OCI-LY1 (cell line): ENCODE results near the gene AKAP13.
A peak's percentile ranks its signal among the peaks of the same experiment; 100 is the strongest.

Source experiments
- H2AFZ ChIP-seq: fragments of 200-600 bp; sonication (generic), shearing (Covaris generic); 2 replicates; pipeline ENCODE4 v1.6.0; 2014; ENCODE audit warnings: antibody characterized with exemption, mild to moderate bottlenecking, low read length
- H3F3A ChIP-seq: fragments of 200-600 bp; sonication (generic), shearing (Covaris generic); 2 replicates; pipeline ENCODE4 v1.6.0; 2014; ENCODE audit warnings: mild to moderate bottlenecking, antibody characterized with exemption, low read length, moderate library complexity; ENCODE audit not compliant: insufficient read depth
- H3K27ac ChIP-seq: fragments of 200-600 bp; sonication (generic); 2 replicates; pipeline ENCODE4 v1.5.1; 2014; ENCODE audit warnings: low read length, mixed run types, mild to moderate bottlenecking, low read depth; ENCODE audit not compliant: poor library complexity, severe bottlenecking
- H3K27me3 ChIP-seq: fragments of 200-600 bp; sonication (generic); 2 replicates; pipeline ENCODE4 v1.6.0; 2014; ENCODE audit warnings: antibody characterized with exemption, mild to moderate bottlenecking, low read length, moderate library complexity; ENCODE audit not compliant: insufficient read depth
- H3K36me3 ChIP-seq: fragments of 200-600 bp; sonication (generic); 2 replicates; pipeline ENCODE4 v1.6.1; 2014; ENCODE audit warnings: mild to moderate bottlenecking, antibody characterized with exemption, low read length, moderate library complexity, mixed read lengths; ENCODE audit not compliant: insufficient read depth
- H3K4me1 ChIP-seq: fragments of 200-600 bp; sonication (generic); 2 replicates; pipeline ENCODE4 v1.5.1; 2014; ENCODE audit warnings: mild to moderate bottlenecking, low read length, moderate library complexity; ENCODE audit not compliant: insufficient read depth, severe bottlenecking
- H3K4me2 ChIP-seq: fragments of 200-600 bp; sonication (generic), shearing (Covaris generic); 2 replicates; pipeline ENCODE4 v1.6.1; 2014; ENCODE audit warnings: low read length
- H3K4me3 ChIP-seq: fragments of 200-600 bp; sonication (generic); 2 replicates; pipeline ENCODE4 v1.5.1; 2014; ENCODE audit warnings: low read length, low read depth, mild to moderate bottlenecking, mixed read lengths; ENCODE audit not compliant: poor library complexity, severe bottlenecking
- H3K79me2 ChIP-seq: fragments of 200-600 bp; shearing (Covaris generic); 2 replicates; pipeline ENCODE4 v1.6.1; 2016; ENCODE audit warnings: mixed run types, low read length, mixed read lengths; ENCODE audit not compliant: insufficient read depth
- H3K9ac ChIP-seq: fragments of 200-600 bp; sonication (generic), shearing (Covaris generic); 2 replicates; pipeline ENCODE4 v1.6.1; 2014; ENCODE audit warnings: mild to moderate bottlenecking, low read length, mixed read lengths
- H3K9me2 ChIP-seq: fragments of 200-600 bp; sonication (generic), shearing (Covaris generic); 2 replicates; pipeline ENCODE4 v1.6.1; 2014; ENCODE audit warnings: low read depth, mild to moderate bottlenecking, low read length, mixed read lengths
- H3K9me3 ChIP-seq: fragments of 200-600 bp; shearing (Covaris generic); 2 replicates; pipeline ENCODE4 v1.6.1; 2014; ENCODE audit warnings: low read length, mixed read lengths
- H4K20me1 ChIP-seq: fragments of 200-600 bp; sonication (generic), shearing (Covaris generic); 2 replicates; pipeline ENCODE4 v1.6.0; 2016; ENCODE audit warnings: mild to moderate bottlenecking, low read length; ENCODE audit not compliant: insufficient read depth
- CTCF ChIP-seq: fragments of 200-600 bp; sonication (generic), shearing (Covaris generic); IDR thresholded peaks from 2 replicates; pipeline ENCODE4 v1.5.1; 2017; ENCODE audit warnings: mild to moderate bottlenecking, antibody characterized with exemption, low read length, moderate library complexity, mixed read lengths
- EZH2 ChIP-seq: fragments of 200-600 bp; sonication (generic), shearing (Covaris generic); IDR thresholded peaks from 2 replicates; pipeline ENCODE4 v1.8.0; 2017; ENCODE audit warnings: borderline replicate concordance, mixed run types, mild to moderate bottlenecking, antibody characterized with exemption, low read length, moderate library complexity, mixed read lengths

Gene AKAP13

GRCh38 chr15:85408270-85408746, 27.9 kb downstream of the AKAP13 start:
- no peak overlapping the region for H2AFZ ChIP-seq
- peak overlapping the region; percentile 37; the same call in 1 of the 2 replicates for H3K4me2 ChIP-seq
- peaks cover 3% of the 10 kb centered on the region; the same call in 1 of the 2 replicates for H3F3A ChIP-seq
- no peak overlapping the region for H3K9ac ChIP-seq
- no peaks in the 10 kb centered on the region for H3K27me3 ChIP-seq
- H4K20me1 ChIP-seq, result 0 out of 2 replicates have a peak, but pooled peaks cover 2% of the 10 kb centered on the region
- no peaks in the 10 kb centered on the region for H3K9me2 ChIP-seq
- peaks cover 40% of the 10 kb centered on the region for H3K79me2 ChIP-seq
- TF ChIP-seq EZH2, result no peak
- TF ChIP-seq CTCF, result no peak
- H3K4me3 ChIP-seq, result no peak overlapping the region
- peaks cover 2% of the 10 kb centered on the region; the same call in 1 of the 2 replicates for H3K36me3 ChIP-seq
- peaks cover 81% of the 10 kb centered on the region for H3K4me1 ChIP-seq
- no peaks in the 10 kb centered on the region for H3K9me3 ChIP-seq
- H3K27ac ChIP-seq, result peak overlapping the region; percentile 8

GRCh38 chr15:85412066-85412465, 31.7 kb downstream of the AKAP13 start:
- no peak overlapping the region for H3K9ac ChIP-seq
- no peak for TF ChIP-seq EZH2
- TF ChIP-seq CTCF, result no peak
- no peak overlapping the region for H2AFZ ChIP-seq
- H3K79me2 ChIP-seq, result peaks cover 45% of the 10 kb centered on the region
- no peaks in the 10 kb centered on the region for H3K9me2 ChIP-seq
- H4K20me1 ChIP-seq, result no peaks in the 10 kb centered on the region
- H3K27ac ChIP-seq, result peak overlapping the region; percentile 6
- no peaks in the 10 kb centered on the region for H3K27me3 ChIP-seq
- peaks cover 78% of the 10 kb centered on the region for H3K4me1 ChIP-seq
- peak overlapping the region; percentile 46 for H3K4me2 ChIP-seq
- no peaks in the 10 kb centered on the region for H3K9me3 ChIP-seq
- H3K36me3 ChIP-seq, result peaks cover 2% of the 10 kb centered on the region; the same call in 1 of the 2 replicates
- H3F3A ChIP-seq, result no peaks in the 10 kb centered on the region
- H3K4me3 ChIP-seq, result no peak overlapping the region

GRCh38 chr15:85412956-85413854, 32.8 kb downstream of the AKAP13 start:
- H4K20me1 ChIP-seq, result no peaks in the 10 kb centered on the region
- 0 out of 2 replicates have a peak, but pooled peaks have one; percentile 10 for TF ChIP-seq CTCF
- TF ChIP-seq EZH2, result no peak
- no peaks in the 10 kb centered on the region for H3F3A ChIP-seq
- peak overlapping the region; percentile 34 for H3K4me3 ChIP-seq
- no peaks in the 10 kb centered on the region for H3K27me3 ChIP-seq
- no peak overlapping the region for H2AFZ ChIP-seq
- no peaks in the 10 kb centered on the region for H3K9me2 ChIP-seq
- H3K79me2 ChIP-seq, result peaks cover 53% of the 10 kb centered on the region
- peaks cover 67% of the 10 kb centered on the region for H3K4me1 ChIP-seq
- no peaks in the 10 kb centered on the region for H3K9me3 ChIP-seq
- H3K9ac ChIP-seq, result peak overlapping the region; percentile 19; the same call in 1 of the 2 replicates
- H3K4me2 ChIP-seq, result peak overlapping the region; percentile 61
- H3K36me3 ChIP-seq, result peaks cover 2% of the 10 kb centered on the region; the same call in 1 of the 2 replicates
- H3K27ac ChIP-seq, result peak overlapping the region; percentile 66
